GM23338 (cell line): Measurements from ENCODE around the gene KIAA1191. TPM values are rescaled to one million over a fixed set of nuclear protein-coding genes. Genes with fewer than 3 reads are reported as not detected.
"Not testable (repeated sequence)": the region's sequence is repeated elsewhere in the genome, so short reads cannot be mapped to it uniquely, and the experiment has no call there.

Experiments used
- ATAC-seq: fragments of 200-7000 bp; cut with Tn5 transposase; 3 replicates; pipeline ENCODE4 v1.9.1; 2020
- DNase-seq: peaks from one replicate; pipeline ENCODE4 v3.0.0-alpha.2; 2015; ENCODE audit warnings: low spot score
- H2AFZ ChIP-seq: fragments of 200-600 bp; sonication (generic); 2 replicates; pipeline ENCODE4 v1.8.0; 2016; ENCODE audit warnings: antibody characterized with exemption, mild to moderate bottlenecking, moderate library complexity
- H3F3A ChIP-seq: fragments of 200-600 bp; sonication (generic); replicated peaks from 2 replicates; pipeline ENCODE4 v1.8.0; 2017; ENCODE audit warnings: antibody characterized with exemption, mixed run types, low read depth
- H3K27ac ChIP-seq: fragments of 200-600 bp; sonication (generic); 2 replicates; pipeline ENCODE4 v1.6.1; 2016; ENCODE audit warnings: low read depth
- H3K27me3 ChIP-seq: fragments of 200-600 bp; sonication (generic); 2 replicates; pipeline ENCODE4 v1.8.0; 2016; ENCODE audit warnings: mild to moderate bottlenecking, mixed run types, moderate library complexity; ENCODE audit not compliant: insufficient read depth
- H3K36me3 ChIP-seq: fragments of 200-600 bp; sonication (generic); 2 replicates; pipeline ENCODE4 v1.8.0; 2016; ENCODE audit warnings: mild to moderate bottlenecking; ENCODE audit not compliant: insufficient read depth
- H3K4me1 ChIP-seq: fragments of 200-600 bp; sonication (generic); 2 replicates; pipeline ENCODE4 v1.8.0; 2016; ENCODE audit warnings: mild to moderate bottlenecking, moderate library complexity; ENCODE audit not compliant: insufficient read depth
- H3K4me2 ChIP-seq: fragments of 200-600 bp; sonication (generic); 2 replicates; pipeline ENCODE4 v1.7.1; 2017; ENCODE audit warnings: mixed run types
- H3K4me3 ChIP-seq: fragments of 200-600 bp; sonication (generic); 2 replicates; pipeline ENCODE4 v1.6.1; 2016; ENCODE audit warnings: mixed run types
- H3K79me2 ChIP-seq: fragments of 200-600 bp; sonication (generic); replicated peaks from 2 replicates; pipeline ENCODE4 v1.8.0; 2017; ENCODE audit warnings: mild to moderate bottlenecking; ENCODE audit not compliant: insufficient read depth
- H3K9me2 ChIP-seq: fragments of 200-600 bp; sonication (generic); 2 replicates; pipeline ENCODE4 v1.8.0; 2017; ENCODE audit not compliant: insufficient read depth
- H4K20me1 ChIP-seq: fragments of 200-600 bp; sonication (generic); replicated peaks from 2 replicates; pipeline ENCODE4 v1.8.0; 2017; ENCODE audit warnings: mild to moderate bottlenecking; ENCODE audit not compliant: insufficient read depth
- H3K27ac Mint-ChIP-seq: 2 replicates; pipeline ENCODE4 v1.8.0; 2020; ENCODE audit warnings: inconsistent platforms, mild to moderate bottlenecking, moderate library complexity, mixed read lengths
- H3K27me3 Mint-ChIP-seq: 3 replicates; pipeline ENCODE4 v1.8.0; 2022; ENCODE audit warnings: low read depth, mild to moderate bottlenecking, moderate library complexity, mixed read lengths, inconsistent platforms; ENCODE audit not compliant: insufficient read depth, poor library complexity
- H3K36me3 Mint-ChIP-seq: 3 replicates; pipeline ENCODE4 v1.8.0; 2021; ENCODE audit warnings: low read depth, mild to moderate bottlenecking, inconsistent platforms, moderate library complexity, mixed read lengths
- H3K4me1 Mint-ChIP-seq: 3 replicates; pipeline ENCODE4 v1.8.0; 2020; ENCODE audit warnings: mild to moderate bottlenecking, inconsistent platforms, mixed read lengths
- H3K4me3 Mint-ChIP-seq: 3 replicates; pipeline ENCODE4 v1.8.0; 2021; ENCODE audit warnings: moderate library complexity, mild to moderate bottlenecking, inconsistent platforms, mixed read lengths
- H3K9me3 Mint-ChIP-seq: 3 replicates; pipeline ENCODE4 v1.8.0; 2020; ENCODE audit warnings: moderate library complexity, mild to moderate bottlenecking, inconsistent platforms, mixed read lengths
- CTCF ChIP-seq, 2 experiments: fragments of 200-600 bp in 1 of 2; sonication (generic) in 1 of 2; conservative IDR thresholded peaks; 2 replicates each; pipeline versions ENCODE4 v1.5.1 to v1.6.1; 2016 to 2017; ENCODE audit warnings: antibody characterized with exemption in 2 of 2, low read depth in 2 of 2, mild to moderate bottlenecking in 2 of 2, moderate library complexity in 1 of 2
- POLR2AphosphoS5 ChIP-seq: IDR thresholded peaks from 2 replicates; pipeline ENCODE4 v1.6.1; 2016; ENCODE audit warnings: antibody characterized with exemption, low read depth
- ZNF462 ChIP-seq: fragments of 250-450 bp; sonication (Bioruptor Pico); IDR thresholded peaks from 2 replicates; pipeline ENCODE4 v1.5.0; 2020; ENCODE audit warnings: mild to moderate bottlenecking, moderate library complexity
- polyA plus RNA-seq: library from polyadenylated mRNA; unstranded; fragments of >200 nt; fragmentation: Nextera tagmentation; extraction: Ambion mirVana; gene quantifications from 2 replicates; pipeline ENCODE4 v1.2.1, GENCODE V29; 2016
- total RNA-seq: library from RNA; depleted of rRNA; stranded (reverse); fragments of >200 nt; shearing (Covaris generic); gene quantifications from 2 replicates; pipeline ENCODE4 v1.2.3, GENCODE V29; 2014

The KIAA1191 gene
- total and polyA plus RNA-seq, 2 experiments from 2014 or later: 52.3 to 87.2 TPM

- TF ChIP-seq ZNF462 (CRISPR knock-in tag) (no peak), POLR2AphosphoS5 (no peak), CTCF (conservative IDR thresholded peaks at IDR 0.05; ENCODE audit: low read depth in 2 of 2) (no peak)
Observed at GRCh38 chr5:176408590-176408989, 47.0 kb upstream of the KIAA1191 start (continued).

GRCh38 chr5:176408252-176408573, 46.6 kb upstream of the KIAA1191 start:
- not testable (repeated sequence) for H3K4me2 ChIP-seq, H3K27me3 ChIP-seq, H3K27me3 Mint-ChIP-seq, H3K9me3 Mint-ChIP-seq, ATAC-seq, DNase-seq, H3K36me3 ChIP-seq, H3K9me2 ChIP-seq, H3F3A ChIP-seq, H3K27ac Mint-ChIP-seq, H3K4me3 Mint-ChIP-seq, H3K4me1 ChIP-seq, H4K20me1 ChIP-seq, H3K36me3 Mint-ChIP-seq, H3K79me2 ChIP-seq, H3K4me3 ChIP-seq, H3K27ac ChIP-seq, H2AFZ ChIP-seq
- H3K4me1 Mint-ChIP-seq: peaks cover 10% of the 10 kb centered on the region; the same call in 2 of the 3 replicates
